ENCODE results near the gene HSPB2. TPM values are rescaled to one million over a fixed set of nuclear protein-coding genes. Genes with fewer than 3 reads are reported as not detected.
"Not testable (repeated sequence)": the region's sequence is repeated elsewhere in the genome, so short reads cannot be mapped to it uniquely, and the experiment has no call there.

The HSPB2 gene
- total RNA-seq, 2 donors from 2014 or later = 0.25 to 2.2 TPM

- H3K27ac ChIP-seq = no peak overlapping the region
- TF ChIP-seq CTCF (IDR thresholded peaks at IDR 0.05) = no peak
- no peak overlapping the region for H3K4me3 ChIP-seq
- H3K36me3 ChIP-seq = no peaks in the 10 kb centered on the region
- intact Hi-C loops (cut with DNase I) = loop anchor here (5.0 to 10.0 kb wide), 2 partner anchors 47 to 154 kb away; partner anchors contain the start of genes SDHD and TIMM8B
- no peaks in the 10 kb centered on the region for H3K9me3 ChIP-seq
- no peaks in the 10 kb centered on the region for H3K27me3 ChIP-seq
- no peak overlapping the region for H3K9ac ChIP-seq (ENCODE audit: low read depth in 2 of 2, low read length in 2 of 2)
- no peak for DNase-seq
- peaks cover 4% of the 10 kb centered on the region for H3K4me1 ChIP-seq
Measured at GRCh38 chr11:111930472-111930871, 17.9 kb downstream of the HSPB2 start.

- no peak for DNase-seq
- intact Hi-C loops (cut with DNase I) = loop anchor here (5.0 to 10.0 kb wide), 2 partner anchors 45 to 152 kb away; partner anchors contain the start of genes SDHD and TIMM8B
- Histone ChIP-seq H3K9me3 (no peaks in the 10 kb centered on the region), H3K9ac (ENCODE audit: low read depth in 2 of 2, low read length in 2 of 2) (no peak overlapping the region), H3K27ac (no peak overlapping the region), H3K36me3 (no peaks in the 10 kb centered on the region), H3K4me1 (no peaks in the 10 kb centered on the region), H3K4me3 (no peak overlapping the region), H3K27me3 (no peaks in the 10 kb centered on the region)
- TF ChIP-seq CTCF (IDR thresholded peaks at IDR 0.05) = no peak
Measured at GRCh38 chr11:111932611-111932950, 20.0 kb downstream of the HSPB2 start.

- H3K9me3 ChIP-seq; H3K36me3 ChIP-seq; H3K27ac ChIP-seq; H3K4me1 ChIP-seq; H3K27me3 ChIP-seq; H3K9ac ChIP-seq (ENCODE audit: low read depth in 2 of 2, low read length in 2 of 2); DNase-seq; H3K4me3 ChIP-seq: not testable (repeated sequence)
- intact Hi-C loops (cut with DNase I) = loop anchor here (5.0 to 10.0 kb wide), 2 partner anchors 44 to 152 kb away; partner anchors contain the start of genes SDHD and TIMM8B
Measured at GRCh38 chr11:111933176-111933575, 20.6 kb downstream of the HSPB2 start.

- H3K4me1 ChIP-seq = no peaks in the 10 kb centered on the region
- no peak overlapping the region for H3K4me3 ChIP-seq
- no peaks in the 10 kb centered on the region for H3K36me3 ChIP-seq
- TF ChIP-seq CTCF (IDR thresholded peaks at IDR 0.05) = no peak
- H3K27ac ChIP-seq = no peak overlapping the region
- H3K9ac ChIP-seq (ENCODE audit: low read depth in 2 of 2, low read length in 2 of 2) = no peak overlapping the region
- H3K27me3 ChIP-seq = no peaks in the 10 kb centered on the region
- intact Hi-C loops (cut with DNase I) = loop anchor here (5.0 to 10.0 kb wide), 2 partner anchors 43 to 151 kb away; partner anchors contain the start of genes SDHD and TIMM8B
- DNase-seq = no peak
- no peaks in the 10 kb centered on the region for H3K9me3 ChIP-seq
Measured at GRCh38 chr11:111933872-111934271, 21.3 kb downstream of the HSPB2 start.

GRCh38 chr11:111934306-111934705 lies 21.8 kb downstream of the HSPB2 start:
- Histone ChIP-seq H3K4me3 (no peak overlapping the region), H3K9me3 (no peaks in the 10 kb centered on the region), H3K36me3 (no peaks in the 10 kb centered on the region), H3K27me3 (no peaks in the 10 kb centered on the region), H3K4me1 (no peaks in the 10 kb centered on the region), H3K9ac (ENCODE audit: low read depth in 2 of 2, low read length in 2 of 2) (no peak overlapping the region), H3K27ac (no peak overlapping the region)
- no peak for TF ChIP-seq CTCF (IDR thresholded peaks at IDR 0.05)
- intact Hi-C loops (cut with DNase I) = loop anchor here (5.0 to 10.0 kb wide), 2 partner anchors 43 to 150 kb away; partner anchors contain the start of genes SDHD and TIMM8B
- no peak for DNase-seq

- no peaks in the 10 kb centered on the region for H3K4me1 ChIP-seq
Measured at GRCh38 chr11:111935317-111936039, 22.9 kb downstream of the HSPB2 start.

More at GRCh38 chr11:111935317-111936039, 22.9 kb downstream of the HSPB2 start:
- H3K9ac ChIP-seq (ENCODE audit: low read depth in 2 of 2, low read length in 2 of 2) = peak overlapping the region in 1 of 2 donors; percentile 32
- DNase-seq = no peak
- no peaks in the 10 kb centered on the region for H3K9me3 ChIP-seq
- intact Hi-C loops (cut with DNase I) = loop anchor here (10.0 kb wide), 1 partner anchor 149 kb away; the partner anchor contains the start of genes SDHD and TIMM8B
- no peaks in the 10 kb centered on the region for H3K27me3 ChIP-seq
- H3K36me3 ChIP-seq = no peaks in the 10 kb centered on the region
- H3K4me3 ChIP-seq = no peak overlapping the region
- H3K27ac ChIP-seq = no peak overlapping the region
- no peak for TF ChIP-seq CTCF (IDR thresholded peaks at IDR 0.05)

Measured in colonic mucosa (tissue), 4 donors.